ENCODE measurements around the gene ACO2. TPM values are rescaled to one million over a fixed set of nuclear protein-coding genes. Genes with fewer than 3 reads are reported as not detected.

ACO2 gene
- total and polyA plus RNA-seq, 4 experiments from 2014 or later = 64.8 to 81.2 (median 72.3) TPM

DNA sequence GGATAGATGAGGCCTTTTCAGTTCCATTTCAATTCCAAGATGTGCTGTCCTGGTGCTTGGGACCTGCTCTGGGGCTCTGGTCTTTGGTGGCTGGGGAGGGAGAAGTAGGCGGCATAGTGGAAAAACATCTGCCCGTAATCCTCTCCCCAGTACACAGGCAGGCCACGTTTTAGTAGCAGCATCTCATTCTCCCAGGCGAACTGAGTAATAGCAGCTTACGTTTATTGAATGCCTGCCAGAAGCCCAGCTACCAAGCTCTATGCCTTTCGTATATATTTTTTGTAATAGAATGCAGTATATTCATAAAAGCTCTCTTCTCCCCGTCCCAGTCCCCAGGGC is 11.4 kb downstream of the ACO2 start:
- Histone ChIP-seq H3K4me3 (ENCODE audit: low read length in 2 of 2) (no peak overlapping the region), H3K9me3 (ENCODE audit: control insufficient read depth in 1 of 2, low read length in 2 of 2) (no peaks in the 10 kb centered on the region), H3K27me3 (ENCODE audit: insufficient read depth, low read length) (no peaks in the 10 kb centered on the region), H3K36me3 (ENCODE audit: insufficient read depth, low read length) (no peaks in the 10 kb centered on the region), H3K4me1 (ENCODE audit: insufficient read depth, low read length) (peaks cover 9% of the 10 kb centered on the region), H3K27ac (ENCODE audit: low read depth, low read length) (no peak overlapping the region)
- no peak for DNase-seq
- ChIA-PET CTCF (ENCODE audit: partially characterized antibody) (interaction anchor here (1.1 to 3.1 kb wide), 3 partner anchors 19 to 77 kb away, joined by 3 to 13 read pairs (median 4); no protein-coding TSS in a partner anchor), POLR2A (ENCODE audit: partially characterized antibody) (no interaction called here)
- H3K4me3 Mint-ChIP-seq = no peak overlapping the region
- intact Hi-C loops (cut with micrococcal nuclease) = no loop called here
- H3K9me3 Mint-ChIP-seq = no peaks in the 10 kb centered on the region
- H3K4me1 Mint-ChIP-seq = peaks cover 17 to 46% (median 29%) of the 10 kb centered on the region in 4 donors
- no peaks in the 10 kb centered on the region for H3K27me3 Mint-ChIP-seq
- H3K36me3 Mint-ChIP-seq = peaks cover 0 to 9% of the 10 kb centered on the region in 2 donors
- H3K27ac Mint-ChIP-seq = peak overlapping the region in 2 of 7 donors; percentile 47 to 53

DNA sequence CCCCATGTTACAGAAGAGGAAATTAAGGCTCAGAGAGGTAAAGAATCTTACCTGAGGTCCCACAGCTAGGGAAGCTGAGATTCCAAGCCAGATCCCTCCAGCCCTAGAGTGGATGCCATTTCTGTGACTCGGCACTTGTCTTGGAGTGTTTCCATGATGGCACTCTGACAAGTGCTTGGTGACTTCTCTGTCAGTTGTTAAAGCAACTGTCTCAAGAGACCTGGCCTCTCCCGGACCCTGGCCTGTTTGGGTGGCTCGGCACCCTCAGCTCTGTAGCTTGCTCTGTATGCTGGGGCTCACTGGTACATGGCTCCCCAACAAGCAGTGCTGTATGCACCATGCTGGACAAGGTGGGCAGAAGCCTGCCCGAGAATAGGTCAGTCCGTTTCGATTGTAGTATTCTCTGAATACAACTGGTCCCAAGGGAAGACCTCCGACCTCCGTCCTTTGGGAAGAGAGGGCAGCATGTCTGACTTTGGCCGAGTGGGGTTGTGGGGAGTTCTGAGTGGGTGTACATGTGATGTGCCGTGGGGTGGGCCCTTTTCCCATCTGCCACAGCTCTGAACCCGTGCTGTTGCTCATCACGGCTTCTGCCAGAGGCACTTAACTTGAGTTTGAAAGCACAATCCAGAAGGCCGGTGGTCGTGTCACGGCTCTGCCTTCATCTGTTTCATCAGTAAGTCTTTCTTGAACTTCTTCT is 12.4 kb downstream of the ACO2 start:
- peaks cover 0 to 9% of the 10 kb centered on the region in 2 donors for H3K36me3 Mint-ChIP-seq
- H3K4me3 ChIP-seq (ENCODE audit: low read length in 2 of 2) = no peak overlapping the region
- H3K4me1 Mint-ChIP-seq = peaks cover 21 to 52% (median 34%) of the 10 kb centered on the region in 4 donors
- no peaks in the 10 kb centered on the region for H3K9me3 Mint-ChIP-seq
- no peak overlapping the region for H3K27ac ChIP-seq (ENCODE audit: low read depth, low read length)
- no peaks in the 10 kb centered on the region for H3K27me3 Mint-ChIP-seq
- no peaks in the 10 kb centered on the region for H3K36me3 ChIP-seq (ENCODE audit: insufficient read depth, low read length)
- POLR2A ChIA-PET (ENCODE audit: partially characterized antibody) = interaction anchor here (0.8 kb wide), 1 partner anchor 13 kb away, joined by 3 read pairs; the partner anchor contains the start of gene PHF5A
- H3K27ac Mint-ChIP-seq = no peak overlapping the region
- H3K9me3 ChIP-seq (ENCODE audit: control insufficient read depth in 1 of 2, low read length in 2 of 2) = no peaks in the 10 kb centered on the region
- CTCF ChIA-PET (ENCODE audit: partially characterized antibody) = interaction anchor here (0.6 to 1.1 kb wide), 4 partner anchors 8 to 476 kb away, joined by 3 to 4 read pairs (median 3); no protein-coding TSS in a partner anchor
- DNase-seq = no peak
- H3K4me3 Mint-ChIP-seq = no peak overlapping the region
- peaks cover 9% of the 10 kb centered on the region for H3K4me1 ChIP-seq (ENCODE audit: insufficient read depth, low read length)
- H3K27me3 ChIP-seq (ENCODE audit: insufficient read depth, low read length) = no peaks in the 10 kb centered on the region
- intact Hi-C loops (cut with micrococcal nuclease) = no loop called here

DNA sequence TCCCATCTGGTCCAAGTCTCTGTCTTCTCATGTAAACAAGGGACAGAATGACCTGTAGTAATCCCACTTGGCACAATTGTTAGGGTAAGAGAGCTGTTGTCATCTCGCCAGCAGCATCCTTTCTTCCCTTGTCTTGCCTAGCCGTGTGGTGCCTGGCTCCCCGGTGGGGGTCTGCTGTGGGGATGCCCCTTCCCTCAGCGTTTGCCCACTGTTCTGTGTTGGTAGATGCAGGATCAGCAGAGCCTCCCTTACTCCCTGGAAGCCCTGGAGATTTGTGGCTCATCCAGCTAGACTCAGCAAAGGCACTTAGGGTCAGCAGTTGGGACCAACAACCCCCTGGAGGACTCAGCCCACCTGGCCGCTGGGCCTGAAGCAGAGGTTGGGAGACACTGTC is 13.0 kb downstream of the ACO2 start:
- Mint-ChIP-seq H3K27ac (peak overlapping the region in 1 of 7 donors; percentile 25), H3K4me1 (peaks cover 21 to 56% (median 35%) of the 10 kb centered on the region in 4 donors), H3K9me3 (no peaks in the 10 kb centered on the region), H3K27me3 (no peaks in the 10 kb centered on the region), H3K36me3 (peaks cover 0 to 9% of the 10 kb centered on the region in 2 donors), H3K4me3 (no peak overlapping the region)
- H3K9me3 ChIP-seq (ENCODE audit: control insufficient read depth in 1 of 2, low read length in 2 of 2) = no peaks in the 10 kb centered on the region
- H3K4me1 ChIP-seq (ENCODE audit: insufficient read depth, low read length) = peaks cover 9% of the 10 kb centered on the region
- no peak for DNase-seq
- no peaks in the 10 kb centered on the region for H3K36me3 ChIP-seq (ENCODE audit: insufficient read depth, low read length)
- no peak overlapping the region for H3K4me3 ChIP-seq (ENCODE audit: low read length in 2 of 2)
- no peak overlapping the region for H3K27ac ChIP-seq (ENCODE audit: low read depth, low read length)
- CTCF ChIA-PET (ENCODE audit: partially characterized antibody) = interaction anchor here (0.7 to 1.1 kb wide), 2 partner anchors 9 to 14 kb away, joined by 3 read pairs; no protein-coding TSS in a partner anchor
- POLR2A ChIA-PET (ENCODE audit: partially characterized antibody) = interaction anchor here (0.6 kb wide), 1 partner anchor 243 kb away, joined by 4 read pairs; no protein-coding TSS in a partner anchor
- intact Hi-C loops (cut with micrococcal nuclease) = no loop called here
- no peaks in the 10 kb centered on the region for H3K27me3 ChIP-seq (ENCODE audit: insufficient read depth, low read length)

DNA sequence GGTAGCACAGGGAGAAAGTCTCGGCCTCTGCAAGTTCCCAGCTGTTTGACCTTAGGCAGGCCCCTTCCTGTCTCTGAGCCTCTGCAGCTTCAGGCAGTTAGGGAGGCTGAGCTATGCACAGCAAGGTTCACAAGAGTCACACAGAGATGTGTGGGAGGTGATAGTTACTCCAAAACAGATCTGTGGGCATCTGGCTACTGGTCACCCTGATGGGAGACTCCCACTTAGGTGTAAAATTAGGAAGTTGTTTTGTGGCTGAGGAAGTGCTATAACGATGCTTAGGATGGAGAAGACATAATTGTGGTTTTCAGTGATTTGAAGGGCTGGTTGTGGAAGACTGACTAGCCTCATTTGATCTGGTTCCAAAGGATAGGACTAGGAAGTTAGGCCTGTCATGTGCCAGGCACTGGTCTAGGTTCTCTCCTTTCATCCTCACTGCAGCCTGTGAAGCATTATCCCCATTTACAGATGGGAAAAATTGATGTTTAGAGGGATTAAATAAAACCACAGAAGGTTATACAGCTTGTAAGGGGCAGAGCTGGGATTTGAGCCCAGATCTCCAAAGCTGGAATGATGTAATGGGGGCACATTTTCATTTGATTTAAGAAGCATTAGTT is 13.5 kb downstream of the ACO2 start:
- intact Hi-C loops (cut with micrococcal nuclease) = no loop called here
- Histone ChIP-seq H3K4me1 (ENCODE audit: insufficient read depth, low read length) (peaks cover 9% of the 10 kb centered on the region), H3K4me3 (ENCODE audit: low read length in 2 of 2) (no peak overlapping the region), H3K9me3 (ENCODE audit: control insufficient read depth in 1 of 2, low read length in 2 of 2) (no peaks in the 10 kb centered on the region), H3K27me3 (ENCODE audit: insufficient read depth, low read length) (no peaks in the 10 kb centered on the region), H3K27ac (ENCODE audit: low read depth, low read length) (no peak overlapping the region), H3K36me3 (ENCODE audit: insufficient read depth, low read length) (no peaks in the 10 kb centered on the region)
- no peaks in the 10 kb centered on the region for H3K27me3 Mint-ChIP-seq
- peak overlapping the region in 3 of 7 donors; percentile 49 to 87 (median 77) for H3K27ac Mint-ChIP-seq
- H3K9me3 Mint-ChIP-seq = no peaks in the 10 kb centered on the region
- no peak overlapping the region for H3K4me3 Mint-ChIP-seq
- peaks cover 0 to 9% of the 10 kb centered on the region in 2 donors for H3K36me3 Mint-ChIP-seq
- CTCF ChIA-PET (ENCODE audit: partially characterized antibody) = interaction anchor here (1.1 kb wide), 1 partner anchor 9 kb away, joined by 3 read pairs; no protein-coding TSS in a partner anchor
- peaks cover 24 to 61% (median 38%) of the 10 kb centered on the region in 4 donors for H3K4me1 Mint-ChIP-seq
- no peak for DNase-seq
- POLR2A ChIA-PET (ENCODE audit: partially characterized antibody) = interaction anchor here (0.6 kb wide), 1 partner anchor 244 kb away, joined by 4 read pairs; no protein-coding TSS in a partner anchor

- H3K27me3 ChIP-seq (ENCODE audit: insufficient read depth, low read length) = no peaks in the 10 kb centered on the region
- intact Hi-C loops (cut with micrococcal nuclease) = no loop called here
- H3K4me1 ChIP-seq (ENCODE audit: insufficient read depth, low read length) = peaks cover 9% of the 10 kb centered on the region
- Mint-ChIP-seq H3K36me3 (peaks cover 0 to 9% of the 10 kb centered on the region in 2 donors), H3K27me3 (no peaks in the 10 kb centered on the region), H3K27ac (peak overlapping the region in 2 of 7 donors; percentile 59 to 64), H3K4me1 (peaks cover 31 to 70% (median 42%) of the 10 kb centered on the region in 4 donors), H3K9me3 (no peaks in the 10 kb centered on the region), H3K4me3 (no peak overlapping the region)
- H3K4me3 ChIP-seq (ENCODE audit: low read length in 2 of 2) = no peak overlapping the region
- ChIA-PET CTCF (ENCODE audit: partially characterized antibody) (interaction anchor here (1.1 kb wide), 1 partner anchor 48 kb away, joined by 3 read pairs; no protein-coding TSS in a partner anchor), POLR2A (ENCODE audit: partially characterized antibody) (no interaction called here)
- no peaks in the 10 kb centered on the region for H3K9me3 ChIP-seq (ENCODE audit: control insufficient read depth in 1 of 2, low read length in 2 of 2)
- H3K36me3 ChIP-seq (ENCODE audit: insufficient read depth, low read length) = no peaks in the 10 kb centered on the region
- DNase-seq = no peak
- no peak overlapping the region for H3K27ac ChIP-seq (ENCODE audit: low read depth, low read length)
Observed at GRCh38 chr22:41485033-41485432, 16.1 kb downstream of the ACO2 start.

- Mint-ChIP-seq H3K4me1 (peaks cover 29 to 58% (median 40%) of the 10 kb centered on the region in 4 donors), H3K4me3 (peak overlapping the region in 1 of 8 donors; percentile 56), H3K9me3 (no peaks in the 10 kb centered on the region), H3K27me3 (no peaks in the 10 kb centered on the region), H3K36me3 (peaks cover 0 to 4% of the 10 kb centered on the region in 2 donors), H3K27ac (peak overlapping the region in 1 of 7 donors; percentile 25)
- intact Hi-C loops (cut with micrococcal nuclease) = no loop called here
- POLR2A ChIA-PET (ENCODE audit: partially characterized antibody) = no interaction called here
- CTCF ChIA-PET (ENCODE audit: partially characterized antibody) = no interaction called here
- no peaks in the 10 kb centered on the region for H3K36me3 ChIP-seq (ENCODE audit: insufficient read depth, low read length)
- peaks cover 5% of the 10 kb centered on the region for H3K4me1 ChIP-seq (ENCODE audit: insufficient read depth, low read length)
- H3K27ac ChIP-seq (ENCODE audit: low read depth, low read length) = no peak overlapping the region
- H3K27me3 ChIP-seq (ENCODE audit: insufficient read depth, low read length) = no peaks in the 10 kb centered on the region
- H3K9me3 ChIP-seq (ENCODE audit: control insufficient read depth in 1 of 2, low read length in 2 of 2) = no peaks in the 10 kb centered on the region
- DNase-seq = no peak
- no peak overlapping the region for H3K4me3 ChIP-seq (ENCODE audit: low read length in 2 of 2)
Observed at GRCh38 chr22:41487037-41487935, 18.4 kb downstream of the ACO2 start.

Data from CD4-positive, alpha-beta memory T cell (primary cell).